A549 (cell line): ENCODE measurements around the gene TMEM59L. TPM values are rescaled to one million over a fixed set of nuclear protein-coding genes. Genes with fewer than 3 reads are reported as not detected.

Experiments
- ATAC-seq, 2 experiments: fragments of 200-7000 bp in 1 of 2; fragments of >200 bp in 1 of 2; cut with Nextera tagmentation in 1 of 2; cut with Tn5 transposase in 1 of 2; 3 replicates each; pipeline versions ENCODE4 v1.8.0 to v1.9.1; 2018 to 2020; ENCODE audit warnings: mild to moderate bottlenecking in 1 of 2, moderate library complexity in 1 of 2
- CTCF ChIA-PET: fragments of 300-600 bp; sonication (Branson Sonifier 250); formaldehyde crosslinking; extraction: SDS; loops from one replicate; lab custom pipeline; 2021; ENCODE audit warnings: antibody characterized with exemption, inconsistent platforms; lab: Yijun Ruan, JAX
- POLR2A ChIA-PET: fragments of 350-600 bp; formaldehyde crosslinking; extraction: SDS; loops from one replicate; lab custom pipeline; 2021; ENCODE audit warnings: antibody characterized with exemption, inconsistent platforms; lab: Yijun Ruan, JAX
- DNase-seq, 2 experiments: peaks; one replicate each; pipeline versions ENCODE4 v3.0.0 to v3.0.0-alpha.2; 2011 to 2016; ENCODE audit warnings: low read depth in 1 of 2, low spot score in 1 of 2
- FAIRE-seq: peaks from 2 replicates; lab custom pipeline; 2011; peaks lifted over from hg19 to GRCh38; lab: Jason Lieb, UNC
- H3K27ac ChIP-seq, 2 experiments: fragments of >200 bp; sonication (Bioruptor Twin); formaldehyde crosslinking; 3 replicates each; pipeline ENCODE4 v1.5.1; 2016 to 2017
- H3K4me1 ChIP-seq: fragments of >200 bp; sonication (Bioruptor Twin); formaldehyde crosslinking; 3 replicates; pipeline ENCODE4 v1.6.1; 2016
- H3K4me2 ChIP-seq: fragments of >200 bp; sonication (Bioruptor Twin); formaldehyde crosslinking; 3 replicates; pipeline ENCODE4 v1.6.1; 2016
- H3K4me3 ChIP-seq: fragments of >200 bp; sonication (Bioruptor Twin); formaldehyde crosslinking; 3 replicates; pipeline ENCODE4 v1.5.1; 2016
- H3K9me3 ChIP-seq: fragments of >200 bp; sonication (Bioruptor Twin); formaldehyde crosslinking; 3 replicates; pipeline ENCODE4 v1.6.1; 2016
- ATOH8 ChIP-seq: fragments of 250-450 bp; sonication (Bioruptor Pico); IDR thresholded peaks from 2 replicates; pipeline ENCODE4 v1.5.0; 2020; ENCODE audit warnings: low read depth, mild to moderate bottlenecking, moderate library complexity
- BCL3 ChIP-seq: fragments of >200 bp; sonication (Bioruptor Twin); formaldehyde crosslinking; IDR thresholded peaks from 3 replicates; pipeline ENCODE4 v1.6.1; 2016
- CBX2 ChIP-seq: fragments of 200-600 bp; sonication (generic); IDR thresholded peaks from 2 replicates; pipeline ENCODE4 v1.6.1; 2016; ENCODE audit warnings: low read depth, mild to moderate bottlenecking, borderline replicate concordance
- CHD2 ChIP-seq: fragments of 150-350 bp; IDR thresholded peaks from 2 replicates; pipeline ENCODE4 v1.6.1; 2014; ENCODE audit warnings: low read length; ENCODE audit not compliant: partially characterized antibody
- EHF ChIP-seq: fragments of 250-450 bp; sonication (Bioruptor Pico); IDR thresholded peaks from 2 replicates; pipeline ENCODE4 v1.5.0; 2020; ENCODE audit warnings: mild to moderate bottlenecking
- ELK1 ChIP-seq: fragments of 150-350 bp; IDR thresholded peaks from 2 replicates; pipeline ENCODE4 v1.6.1; 2014; ENCODE audit warnings: low read depth, mild to moderate bottlenecking, low read length
- GATA3 ChIP-seq: IDR thresholded peaks from 2 replicates; pipeline ENCODE4 v1.6.1; 2012; ENCODE audit warnings: borderline replicate concordance
- HES2 ChIP-seq: fragments of >200 bp; sonication (Bioruptor Twin); formaldehyde crosslinking; IDR thresholded peaks from 2 replicates; pipeline ENCODE4 v1.6.1; 2016
- HOXB13 ChIP-seq: fragments of 250-450 bp; sonication (Bioruptor Pico); IDR thresholded peaks from 2 replicates; pipeline ENCODE4 v1.5.0; 2020; ENCODE audit warnings: low read depth, mild to moderate bottlenecking, moderate library complexity
- JUN ChIP-seq, 2 experiments: fragments of >200 bp; sonication (Bioruptor Twin); formaldehyde crosslinking; IDR thresholded peaks; 2 replicates in 1 of 2; 3 replicates in 1 of 2; pipeline ENCODE4 v1.6.1; 2016 to 2017
- KDM1A ChIP-seq: fragments of 200-600 bp; sonication (generic); IDR thresholded peaks from 2 replicates; pipeline ENCODE4 v1.6.1; 2016; ENCODE audit warnings: low read depth, mild to moderate bottlenecking
- MAFK ChIP-seq: fragments of 450-650 bp; IDR thresholded peaks from 2 replicates; pipeline ENCODE4 v1.6.1; 2014; ENCODE audit not compliant: partially characterized antibody
- RARB ChIP-seq: fragments of 250-450 bp; sonication (Bioruptor Pico); IDR thresholded peaks from 2 replicates; pipeline ENCODE4 v1.8.0; 2021; ENCODE audit warnings: mild to moderate bottlenecking, moderate library complexity
- RCOR1 ChIP-seq: fragments of 150-350 bp; IDR thresholded peaks from 2 replicates; pipeline ENCODE4 v1.6.1; 2014; ENCODE audit warnings: antibody characterized with exemption, low read length, low read depth
- REST ChIP-seq: fragments of 200-600 bp; sonication (generic); IDR thresholded peaks from 2 replicates; pipeline ENCODE4 v1.6.1; 2016; ENCODE audit warnings: antibody characterized with exemption, mild to moderate bottlenecking, moderate library complexity
- RFX5 ChIP-seq: fragments of 450-650 bp; IDR thresholded peaks from 2 replicates; pipeline ENCODE4 v1.7.1; 2014; ENCODE audit warnings: antibody characterized with exemption, mild to moderate bottlenecking, moderate library complexity
- TFCP2L1 ChIP-seq: fragments of 250-450 bp; sonication (Bioruptor Pico); IDR thresholded peaks from 2 replicates; pipeline ENCODE4 v1.5.0; 2021; ENCODE audit warnings: mild to moderate bottlenecking
- TP53 ChIP-seq: fragments of 250-450 bp; sonication (Bioruptor Pico); IDR thresholded peaks from 2 replicates; pipeline ENCODE4 v1.5.0; 2021; ENCODE audit warnings: mild to moderate bottlenecking, moderate library complexity
- USF2 ChIP-seq: fragments of 450-650 bp; IDR thresholded peaks from 2 replicates; pipeline ENCODE4 v1.6.1; 2014; ENCODE audit warnings: antibody characterized with exemption
- ZC3H11A ChIP-seq: fragments of 450-650 bp; IDR thresholded peaks from 2 replicates; pipeline ENCODE4 v1.6.1; 2014; ENCODE audit warnings: antibody characterized with exemption, mild to moderate bottlenecking
- ZFP36 ChIP-seq: fragments of 450-650 bp; IDR thresholded peaks from 2 replicates; pipeline ENCODE4 v1.6.1; 2014; ENCODE audit warnings: borderline replicate concordance; ENCODE audit not compliant: partially characterized antibody
- WGBS: methylation state at CpG from one replicate; pipeline ENCODE4 v1.1.6; 2017; ENCODE audit errors: missing lambda C conversion rate; 5-methylcytosine and 5-hydroxymethylcytosine counted together
- polyA plus RNA-seq, 4 experiments: library from polyadenylated mRNA; depleted of rRNA in 3 of 4; stranded (reverse); fragments of >200 nt; fragmentation: RNase III in 1 of 4; extraction: RNeasy Plus Mini Kit Qiagen cat#74134 plus additional on column Dnase treatment in 1 of 4; gene quantifications; 2 replicates in 3 of 4; 3 replicates in 1 of 4; pipeline ENCODE4 v1.2.3, GENCODE V29; 2011 to 2017

The TMEM59L gene
- polyA plus RNA-seq, 2 of the 4 experiments (the other 2 are of a cell fraction), result 0.94 to 4.6 TPM

GRCh38 chr19:18656337-18657086 is 43.8 kb downstream of the TMEM59L start:
- TF ChIP-seq CBX2, result no peak
- TF ChIP-seq EHF (CRISPR knock-in tag), result no peak
- no peak for TF ChIP-seq ZC3H11A
- no peak for TF ChIP-seq USF2
- no peak for TF ChIP-seq REST
- TF ChIP-seq BCL3, result no peak
- TF ChIP-seq KDM1A, result no peak
- no peak for TF ChIP-seq JUN (IDR thresholded peaks at IDR 0.05)
- no peak for TF ChIP-seq HES2
- no peak for TF ChIP-seq ZFP36
- DNase-seq, result no peak
- no peak for FAIRE-seq
- Histone ChIP-seq H3K4me2 (no peak overlapping the region), H3K4me1 (peaks cover 40% of the 10 kb centered on the region), H3K9me3 (no peaks in the 10 kb centered on the region), H3K4me3 (no peak overlapping the region), H3K27ac (peak overlapping the region; percentile 1 to 99; a peak in 1 of 6 replicates)
- ChIA-PET POLR2A (no interaction called here), CTCF (no interaction called here)
- ATAC-seq, result no peak
- WGBS, result 87% methylated on average over 11 of the region's 19 CpGs

GRCh38 chr19:18657590-18658365 is 45.1 kb downstream of the TMEM59L start:
- WGBS, result 45% methylated on average over 2 of the region's 20 CpGs
- peaks cover 44% of the 10 kb centered on the region for H3K4me1 ChIP-seq
- ChIA-PET POLR2A (interaction anchor here (0.6 kb wide), 1 partner anchor 332 kb away, joined by 3 read pairs; no protein-coding TSS in a partner anchor), CTCF (interaction anchor here (0.6 kb wide), 1 partner anchor 15 kb away, joined by 4 read pairs; no protein-coding TSS in a partner anchor)
- H3K9me3 ChIP-seq, result no peaks in the 10 kb centered on the region
- H3K27ac ChIP-seq, result peak overlapping the region; percentile 84 to 99; a peak in 5 of 6 replicates
- DNase-seq (peak in 1 of 2 experiments; percentile 29), ATAC-seq (peak in 1 of 2 experiments; percentile 8; a peak in 4 of 6 replicates), FAIRE-seq (no peak)
- no peak overlapping the region for H3K4me2 ChIP-seq
- H3K4me3 ChIP-seq, result no peak overlapping the region
- TF ChIP-seq ELK1 (no peak), RCOR1 (no peak), TP53 (CRISPR knock-in tag) (no peak), HOXB13 (no peak), HES2 (no peak), JUN (IDR thresholded peaks at IDR 0.05) (no peak), MAFK (no peak), REST (no peak), GATA3 (no peak), CHD2 (no peak), RFX5 (no peak), RARB (CRISPR knock-in tag) (no peak), ATOH8 (CRISPR knock-in tag) (no peak), TFCP2L1 (CRISPR knock-in tag) (no peak)
